Neutrophil (primary cell): ENCODE results near the gene NACC2.

Experiments used
- H3K27ac ChIP-seq: fragments of 200-600 bp; sonication (generic); 2 replicates; pipeline ENCODE4 v1.5.1; 2016; ENCODE audit warnings: mild to moderate bottlenecking, moderate library complexity
- H3K27me3 ChIP-seq: fragments of 200-600 bp; sonication (generic); 2 replicates; pipeline ENCODE4 v1.6.0; 2016; ENCODE audit warnings: mild to moderate bottlenecking
- H3K36me3 ChIP-seq: fragments of 200-600 bp; sonication (generic); 2 replicates; pipeline ENCODE4 v1.5.1; 2017
- H3K4me1 ChIP-seq, 2 experiments: fragments of 200-600 bp in 1 of 2; sonication (generic) in 1 of 2; 1 replicate in 1 of 2; 2 replicates in 1 of 2; pipeline versions ENCODE4 v1.5.1 to v1.6.1; 2013 to 2016; ENCODE audit warnings: low read depth in 1 of 2, low read length in 1 of 2, mild to moderate bottlenecking in 1 of 2, moderate library complexity in 1 of 2; ENCODE audit not compliant: control insufficient read depth in 1 of 2, insufficient read depth in 1 of 2
- H3K4me3 ChIP-seq, 2 experiments: fragments of 200-600 bp in 1 of 2; sonication (generic) in 1 of 2; 1 replicate in 1 of 2; 2 replicates in 1 of 2; pipeline ENCODE4 v1.5.1; 2013 to 2016; ENCODE audit warnings: low read depth in 1 of 2, low read length in 1 of 2, mild to moderate bottlenecking in 1 of 2, moderate library complexity in 1 of 2
- H3K9me3 ChIP-seq: fragments of 200-600 bp; sonication (generic); 2 replicates; pipeline ENCODE4 v1.5.1; 2016
- CTCF ChIP-seq: fragments of 200-600 bp; sonication (generic); IDR thresholded peaks from 2 replicates; pipeline ENCODE4 v1.5.1; 2016; ENCODE audit warnings: antibody characterized with exemption

NACC2 gene

DNA sequence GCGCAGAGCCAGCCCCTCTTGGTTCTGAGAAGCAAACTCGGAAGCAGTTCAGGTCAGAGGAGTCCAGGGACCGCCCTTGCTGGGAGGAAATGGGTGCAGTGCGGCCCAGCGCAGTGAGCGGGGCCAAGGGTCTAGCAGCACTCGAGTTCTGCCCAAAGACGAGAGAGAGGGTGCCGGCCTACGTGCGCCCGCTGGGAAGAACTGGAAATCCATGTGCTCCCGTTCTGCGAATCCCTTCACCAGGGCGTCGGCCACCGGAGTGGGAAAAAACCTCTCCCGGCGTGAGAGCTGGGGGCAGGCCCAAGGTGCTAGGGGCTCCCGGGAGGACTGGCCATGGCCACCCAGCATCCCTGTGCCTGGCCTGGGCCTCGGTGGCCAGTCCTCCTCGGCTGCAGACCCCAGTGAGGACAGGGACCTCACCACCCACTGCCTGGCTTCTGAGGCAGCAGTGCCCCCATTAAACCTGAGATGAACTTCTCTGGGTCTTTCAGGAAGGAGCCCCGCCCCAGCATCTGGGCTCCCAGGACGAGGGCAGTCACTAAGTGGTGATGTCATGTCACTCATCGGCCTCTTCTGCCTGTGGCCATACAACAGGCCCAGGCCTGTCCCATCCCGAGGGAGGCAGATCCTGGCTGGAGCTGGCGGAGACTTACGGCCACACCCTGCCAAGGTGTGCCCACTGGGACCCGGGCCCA, 13.0 kb upstream of the NACC2 start:
- H3K36me3 ChIP-seq: no peaks in the 10 kb centered on the region
- no peaks in the 10 kb centered on the region for H3K9me3 ChIP-seq
- H3K4me3 ChIP-seq: no peak overlapping the region
- peaks cover 13 to 18% of the 10 kb centered on the region in 2 experiments for H3K4me1 ChIP-seq
- no peak for TF ChIP-seq CTCF
- peaks cover 89% of the 10 kb centered on the region for H3K27me3 ChIP-seq
- H3K27ac ChIP-seq: no peak overlapping the region

DNA sequence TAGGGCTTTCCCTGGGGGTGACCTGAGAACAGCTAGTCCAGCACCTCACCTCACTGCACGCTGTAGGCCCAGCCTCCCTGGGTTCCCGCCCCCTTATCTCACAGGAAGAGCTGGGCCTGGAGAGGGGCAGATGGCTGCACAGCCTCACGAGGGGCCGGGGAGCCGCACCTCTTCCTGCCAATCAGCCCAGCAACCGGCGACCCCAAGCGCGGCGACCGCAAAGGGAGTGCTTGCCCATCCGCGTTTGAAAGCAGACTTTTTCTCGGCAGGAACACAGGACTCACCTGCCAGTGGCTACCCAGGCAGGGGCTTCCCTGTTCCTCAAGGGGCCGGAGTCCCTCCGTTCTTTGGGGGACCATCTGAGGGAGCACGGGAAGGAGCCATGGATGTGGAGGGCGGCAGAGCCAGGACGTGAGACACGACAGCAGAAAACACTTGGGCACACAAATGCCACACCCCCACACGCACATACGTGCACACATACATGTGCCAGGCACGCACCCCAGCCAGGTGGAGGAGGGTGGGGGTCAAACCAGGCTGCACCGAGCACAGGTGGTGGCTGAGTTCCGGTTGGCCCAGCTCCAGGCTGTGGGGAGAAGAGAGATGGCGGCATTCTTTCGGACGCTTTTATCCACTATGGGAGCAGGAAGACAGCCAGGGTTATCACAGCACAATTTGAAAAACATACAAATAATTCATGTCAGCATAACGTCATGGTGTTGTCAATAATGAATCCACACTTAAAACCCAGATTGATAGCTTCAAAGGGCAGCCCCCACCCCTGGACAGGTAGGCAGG, 12.3 kb upstream of the NACC2 start:
- no peak for TF ChIP-seq CTCF
- Histone ChIP-seq H3K9me3 (no peaks in the 10 kb centered on the region), H3K36me3 (no peaks in the 10 kb centered on the region), H3K4me1 (peaks cover 13 to 18% of the 10 kb centered on the region in 2 experiments), H3K4me3 (no peak overlapping the region), H3K27ac (no peak overlapping the region), H3K27me3 (peaks cover 89% of the 10 kb centered on the region)

- H3K27ac ChIP-seq: no peak overlapping the region
- H3K9me3 ChIP-seq: no peaks in the 10 kb centered on the region
- no peak overlapping the region for H3K4me3 ChIP-seq
- TF ChIP-seq CTCF: no peak
- no peaks in the 10 kb centered on the region for H3K36me3 ChIP-seq
- peaks cover 13 to 16% of the 10 kb centered on the region in 2 experiments for H3K4me1 ChIP-seq
- H3K27me3 ChIP-seq: peaks cover 77% of the 10 kb centered on the region
Measured at GRCh38 chr9:136105398-136106135, 10.5 kb upstream of the NACC2 start.

GRCh38 chr9:136104916-136105315, 9.8 kb upstream of the NACC2 start:
- Histone ChIP-seq H3K27ac (no peak overlapping the region), H3K4me1 (peaks cover 8 to 10% of the 10 kb centered on the region in 2 experiments), H3K9me3 (no peaks in the 10 kb centered on the region), H3K27me3 (peaks cover 75% of the 10 kb centered on the region), H3K36me3 (no peaks in the 10 kb centered on the region), H3K4me3 (no peak overlapping the region)
- TF ChIP-seq CTCF: no peak

DNA sequence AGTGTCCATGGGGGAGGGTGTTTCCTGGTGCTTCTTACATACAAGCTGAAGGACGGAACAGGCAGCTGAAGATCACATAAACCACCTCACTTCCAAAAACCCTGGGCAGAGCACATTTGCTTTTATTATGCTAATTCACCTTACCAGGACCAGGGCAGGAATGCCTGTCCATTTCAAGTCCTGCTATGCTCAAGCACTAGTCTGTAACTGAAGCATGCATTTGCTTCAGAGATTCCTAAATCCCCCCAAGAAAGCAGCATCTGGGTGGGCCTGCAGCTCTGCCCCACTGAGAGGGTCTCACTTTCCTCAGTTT, 9.4 kb upstream of the NACC2 start:
- Histone ChIP-seq H3K9me3 (no peaks in the 10 kb centered on the region), H3K4me3 (no peak overlapping the region), H3K36me3 (no peaks in the 10 kb centered on the region), H3K27ac (no peak overlapping the region), H3K27me3 (peaks cover 73% of the 10 kb centered on the region), H3K4me1 (peaks cover 4 to 5% of the 10 kb centered on the region in 2 experiments)
- no peak for TF ChIP-seq CTCF
